GM23248 (cell line): Measurements from ENCODE around the gene CCDC141.

Experiments
- EZH2 ChIP-seq: fragments of 200-600 bp; sonication (generic); IDR thresholded peaks from 2 replicates; pipeline ENCODE4 v1.6.1; 2018; ENCODE audit warnings: antibody characterized with exemption, mild to moderate bottlenecking; ENCODE audit not compliant: insufficient read depth, poor library complexity, severe bottlenecking
- EZH2phosphoT487 ChIP-seq: fragments of 200-600 bp; sonication (generic); IDR thresholded peaks from 2 replicates; pipeline ENCODE4 v1.6.1; 2018; ENCODE audit warnings: antibody characterized with exemption, moderate library complexity, mild to moderate bottlenecking, low read depth; ENCODE audit not compliant: insufficient read depth

- TF ChIP-seq EZH2 (no peak), EZH2phosphoT487 (no peak)
Measured at GRCh38 chr2:178845566-178846457, 204.1 kb downstream of the CCDC141 start.
